GM18526 (cell line): Measurements from ENCODE around the gene TNKS1BP1.

Experiments
- POLR2A ChIP-seq: IDR thresholded peaks from 3 replicates; pipeline ENCODE4 v1.6.1; 2011; ENCODE audit not compliant: insufficient read length; ENCODE audit errors: extremely low read depth

Gene TNKS1BP1

DNA sequence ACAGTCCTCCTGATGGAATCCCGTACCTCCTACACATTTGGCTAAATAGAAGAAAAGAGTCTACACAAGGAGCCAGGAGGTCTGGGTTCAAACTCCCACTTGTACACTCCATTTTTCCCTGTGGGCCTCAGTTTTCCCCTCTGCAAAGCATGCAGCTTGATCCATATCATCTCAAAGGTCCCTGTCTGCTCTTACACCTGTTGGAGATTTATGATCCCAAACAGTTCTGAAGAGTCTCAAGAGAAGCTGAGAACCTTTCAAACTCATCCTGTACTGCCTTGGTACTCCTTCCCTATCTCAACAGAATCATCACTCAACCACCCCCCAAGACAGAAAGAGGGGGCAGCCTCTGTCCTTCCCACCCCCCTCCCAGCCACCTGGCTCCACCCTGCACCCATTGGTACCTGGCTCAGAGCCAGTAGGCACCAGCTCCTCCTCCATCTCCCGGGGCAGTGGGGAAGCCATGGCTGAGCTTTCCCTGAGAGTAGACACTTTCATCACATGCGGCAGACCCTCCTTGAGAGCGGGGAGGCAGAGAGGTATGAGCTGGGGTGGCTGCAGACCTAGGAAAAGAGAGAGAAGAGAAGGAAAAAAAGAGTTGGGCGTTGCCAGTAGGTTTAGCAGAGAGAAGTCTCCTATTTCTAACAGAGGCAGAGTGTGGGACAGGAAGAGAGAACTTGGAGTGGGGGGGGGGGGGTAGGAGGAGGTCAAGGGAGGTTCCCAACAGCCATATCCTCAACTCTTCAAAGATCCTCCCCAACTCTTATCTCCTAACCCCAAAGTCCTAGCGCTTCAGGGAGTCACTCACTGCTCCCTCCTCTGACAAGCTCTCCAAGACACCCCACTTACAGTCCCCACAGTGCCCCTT lies 3.1 kb downstream of the TNKS1BP1 start:
- TF ChIP-seq POLR2A: no peak

DNA sequence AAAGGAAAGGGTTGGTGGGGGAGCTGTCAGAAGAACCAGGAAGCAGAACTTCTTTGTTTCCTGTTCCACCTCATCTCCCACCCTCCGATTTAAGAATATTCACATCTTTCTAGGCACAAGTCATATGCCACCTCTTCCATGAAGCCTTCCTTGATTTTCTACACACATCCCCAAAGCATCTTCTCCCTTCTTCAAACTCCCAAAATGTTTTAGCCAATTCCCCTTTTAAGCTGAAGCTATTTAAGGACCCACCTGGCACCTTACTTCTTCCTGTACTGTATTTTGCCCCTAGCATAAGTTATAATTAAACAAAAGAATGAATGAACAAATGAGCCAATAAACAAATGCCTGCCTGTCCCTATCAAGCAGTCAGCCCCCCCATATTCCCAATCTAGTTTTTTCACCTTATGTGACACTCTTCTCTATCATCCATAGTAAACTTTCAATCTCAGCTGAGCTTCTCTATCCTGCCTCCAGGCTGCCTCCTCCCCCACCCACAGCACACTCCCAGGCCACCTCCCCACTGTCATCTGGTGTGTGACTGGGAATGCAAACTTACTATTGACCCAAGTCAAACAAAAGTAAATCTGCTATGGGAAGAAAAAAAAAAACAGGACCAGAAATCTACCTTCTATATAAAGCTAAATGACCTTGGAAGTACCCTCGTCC lies 3.9 kb downstream of the TNKS1BP1 start:
- TF ChIP-seq POLR2A: no peak

DNA sequence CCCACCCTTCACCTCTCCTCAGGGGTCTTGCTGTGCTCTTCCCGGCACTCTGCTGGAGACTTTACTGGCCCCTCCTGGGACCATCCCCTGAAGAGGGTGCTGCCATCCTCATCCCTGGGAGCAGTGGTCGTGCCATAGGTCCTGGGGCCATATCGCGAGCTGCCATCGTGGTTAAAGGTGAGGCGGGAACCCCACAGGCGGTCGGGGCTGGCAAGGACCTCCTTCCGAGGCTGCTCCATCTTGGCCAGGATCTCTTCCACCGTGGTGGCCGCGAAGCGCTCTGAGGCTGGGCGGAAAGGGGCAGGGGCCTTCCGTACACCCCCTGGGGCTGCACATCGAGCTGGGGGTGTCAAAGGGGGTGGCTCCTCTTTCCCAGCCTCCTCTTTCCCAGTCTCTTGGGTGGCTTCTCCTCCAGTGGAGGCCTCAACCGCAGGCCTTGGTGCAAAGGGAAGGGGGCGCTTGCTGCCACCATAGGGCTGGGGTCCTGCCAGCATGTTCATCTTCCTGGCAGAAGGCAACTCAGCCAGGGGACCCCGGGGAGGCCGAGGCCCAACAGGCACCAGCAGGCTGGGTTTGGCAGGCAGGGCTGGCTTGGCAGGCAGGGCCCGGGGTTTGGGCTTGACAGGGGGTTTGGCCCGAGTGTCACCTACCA lies 4.6 kb downstream of the TNKS1BP1 start:
- no peak for TF ChIP-seq POLR2A

DNA sequence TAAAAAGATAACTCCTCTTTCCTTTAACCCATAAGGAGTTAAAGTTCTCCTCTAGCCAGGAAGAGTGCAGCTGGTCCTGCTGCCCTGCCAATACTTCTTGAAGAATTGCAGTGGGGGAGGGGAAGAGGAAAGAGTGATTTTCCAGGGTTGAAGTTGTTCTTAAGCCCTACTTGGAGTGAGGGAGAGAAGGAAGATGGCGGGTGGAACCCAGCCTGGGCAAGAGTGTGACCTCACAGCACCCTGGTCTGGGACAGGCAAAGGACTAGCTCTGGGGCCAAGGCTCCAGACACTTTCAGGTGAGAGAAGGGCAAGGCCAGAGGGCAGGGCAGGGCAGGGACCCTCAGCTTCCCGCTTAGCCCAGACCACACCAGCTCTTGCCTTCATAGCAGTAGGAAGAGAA lies 6.6 kb downstream of the TNKS1BP1 start:
- TF ChIP-seq POLR2A: no peak

DNA sequence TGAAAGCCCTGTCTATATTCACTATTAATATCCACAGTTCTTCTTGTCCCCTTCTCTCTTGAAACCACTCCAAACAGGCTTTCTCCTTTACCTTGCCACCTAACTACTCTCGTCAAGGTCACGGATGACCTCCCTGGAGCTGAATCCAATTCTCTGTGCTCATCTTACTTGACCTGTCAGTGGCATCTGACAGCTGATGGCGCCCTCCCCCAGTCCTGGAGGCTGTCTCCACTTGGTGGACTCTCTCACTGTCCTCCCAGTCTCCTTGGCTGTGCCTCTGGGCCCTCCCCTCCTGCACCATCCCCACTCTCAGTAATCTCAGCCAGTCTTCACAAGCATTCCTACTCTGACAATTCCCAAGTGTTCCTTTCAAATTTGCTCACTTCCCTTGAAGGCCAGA lies 8.7 kb downstream of the TNKS1BP1 start:
- TF ChIP-seq POLR2A: no peak

DNA sequence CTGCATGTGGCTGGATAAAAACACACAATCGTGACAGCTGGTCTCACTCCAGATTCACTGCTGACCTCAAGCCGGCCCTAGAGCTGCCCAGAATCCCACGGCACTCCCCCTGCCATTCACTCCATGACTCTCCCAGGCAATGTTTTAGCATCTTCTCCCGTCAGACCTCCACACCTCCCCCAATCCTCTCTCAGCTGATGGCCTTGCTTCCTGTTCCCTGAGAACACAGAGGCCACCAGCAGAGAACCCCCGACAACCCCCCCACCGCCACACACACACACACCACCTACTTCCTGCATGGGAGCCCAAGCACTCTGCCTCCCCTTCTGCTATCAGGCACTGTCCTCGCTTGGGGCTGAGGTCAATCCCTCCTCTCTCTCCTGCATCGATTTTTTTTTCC lies 9.3 kb downstream of the TNKS1BP1 start:
- TF ChIP-seq POLR2A: no peak

DNA sequence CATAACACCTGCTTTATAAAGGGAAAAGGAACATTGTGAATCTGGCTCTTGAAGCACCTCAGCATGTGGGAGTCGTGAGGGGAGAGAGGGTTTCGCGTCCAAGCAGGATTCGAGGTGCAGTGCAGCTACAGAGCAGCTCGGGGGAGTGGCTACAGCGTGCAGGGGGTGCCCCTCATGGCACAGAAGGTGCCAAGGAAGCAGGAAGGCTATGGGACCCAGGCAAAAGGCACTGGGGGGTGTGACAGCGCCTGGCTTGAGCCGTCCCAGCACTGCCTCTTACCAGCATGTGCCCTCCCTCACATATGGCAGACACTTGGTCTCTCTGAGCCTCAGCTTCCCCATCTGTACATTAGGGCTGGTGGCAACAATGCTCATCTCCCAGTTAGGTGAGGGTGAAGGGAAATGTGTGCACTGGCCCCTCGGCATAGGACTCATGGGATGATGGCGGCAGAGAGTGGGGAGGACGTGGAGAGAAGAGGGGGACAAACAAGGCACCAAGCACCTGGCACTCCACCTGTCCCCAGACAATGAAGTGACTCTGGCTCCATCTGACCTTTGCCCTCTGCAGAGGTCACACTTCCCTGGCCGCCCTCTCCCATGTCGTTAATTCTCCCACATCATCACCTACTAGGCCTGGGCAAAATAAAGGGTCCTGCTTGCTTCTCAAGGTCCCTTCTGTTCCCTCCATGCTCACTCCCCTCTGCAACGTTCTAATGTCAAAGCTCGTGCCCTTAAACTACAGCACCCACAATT lies 10.4 kb downstream of the TNKS1BP1 start:
- no peak for TF ChIP-seq POLR2A

DNA sequence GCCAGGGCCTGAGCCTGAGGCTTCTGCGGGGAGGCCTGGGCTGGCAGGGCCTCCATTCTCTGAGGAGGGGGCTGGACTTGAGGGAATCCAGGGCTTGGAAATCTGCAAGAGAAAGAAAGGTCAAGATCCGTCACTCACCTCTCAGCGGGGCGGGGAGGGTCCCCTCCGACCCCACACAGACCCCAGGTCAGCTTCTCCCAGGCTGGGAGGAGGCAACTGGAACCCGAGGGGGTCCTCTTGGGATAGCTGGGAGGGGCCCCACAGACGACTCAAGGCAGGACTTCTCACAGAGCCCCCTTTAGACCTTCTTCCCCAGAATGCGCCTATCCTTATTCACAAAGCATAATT lies 11.0 kb downstream of the TNKS1BP1 start:
- no peak for TF ChIP-seq POLR2A

DNA sequence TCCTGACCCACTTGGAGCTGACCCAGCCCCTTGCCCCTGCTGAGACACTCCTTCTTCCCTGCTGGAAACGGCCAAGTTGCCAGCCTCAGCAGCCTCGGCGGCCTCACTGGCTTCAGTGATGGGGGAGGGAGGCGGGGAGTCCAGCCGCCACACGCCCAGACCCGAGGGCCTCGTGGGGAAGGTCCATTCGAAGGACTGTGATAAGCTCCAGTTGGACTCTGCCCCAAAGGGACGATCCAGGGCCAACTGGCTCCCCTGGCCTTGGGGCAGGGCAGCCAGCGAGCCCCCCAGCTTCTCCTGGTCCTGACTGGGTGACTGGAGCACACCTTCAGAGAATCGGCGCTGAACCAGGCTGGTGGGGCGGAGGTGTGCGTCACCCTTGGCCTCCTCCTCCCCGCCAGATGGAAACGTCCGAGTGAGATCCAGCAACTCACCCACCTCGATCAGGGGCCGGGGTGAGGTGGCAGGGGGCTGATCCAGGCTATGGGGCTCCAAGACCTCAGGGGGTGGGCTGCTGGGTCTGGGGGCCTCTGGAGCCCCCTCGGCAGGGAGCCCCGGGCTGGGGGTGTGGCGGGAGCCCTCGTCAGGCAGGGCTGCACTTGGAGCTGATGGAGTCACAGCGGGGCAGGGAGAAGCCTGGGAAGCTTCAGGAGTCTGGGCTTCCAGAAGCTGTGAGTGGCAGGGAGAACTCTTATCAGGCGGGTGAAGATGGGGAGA lies 11.5 kb downstream of the TNKS1BP1 start:
- no peak for TF ChIP-seq POLR2A

DNA sequence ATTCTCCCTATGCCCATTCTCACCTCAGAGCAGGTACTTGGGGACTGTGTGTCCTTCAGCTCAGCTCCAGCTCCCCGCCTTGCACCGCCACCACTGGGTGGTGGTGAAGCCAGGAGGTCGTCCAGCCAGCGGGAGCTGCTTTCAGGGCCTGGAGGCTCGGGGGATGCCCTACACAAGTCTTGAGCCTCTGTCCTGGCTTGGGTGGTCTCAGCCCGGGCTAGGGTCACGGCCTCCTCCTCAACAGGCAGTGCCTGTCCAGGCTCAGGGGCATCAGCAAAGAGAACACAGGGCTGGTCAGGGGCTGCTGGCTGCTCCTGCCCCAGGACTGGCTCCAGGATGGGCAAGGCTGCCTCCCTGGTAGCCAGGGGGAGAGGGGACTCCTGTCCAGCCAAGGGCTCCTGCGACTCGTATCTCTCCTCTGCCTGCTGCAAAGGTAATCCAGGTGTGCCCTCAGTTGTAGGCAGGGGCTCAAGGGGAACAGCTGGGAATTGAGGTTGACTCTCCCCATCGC lies 12.2 kb downstream of the TNKS1BP1 start:
- TF ChIP-seq POLR2A: no peak

DNA sequence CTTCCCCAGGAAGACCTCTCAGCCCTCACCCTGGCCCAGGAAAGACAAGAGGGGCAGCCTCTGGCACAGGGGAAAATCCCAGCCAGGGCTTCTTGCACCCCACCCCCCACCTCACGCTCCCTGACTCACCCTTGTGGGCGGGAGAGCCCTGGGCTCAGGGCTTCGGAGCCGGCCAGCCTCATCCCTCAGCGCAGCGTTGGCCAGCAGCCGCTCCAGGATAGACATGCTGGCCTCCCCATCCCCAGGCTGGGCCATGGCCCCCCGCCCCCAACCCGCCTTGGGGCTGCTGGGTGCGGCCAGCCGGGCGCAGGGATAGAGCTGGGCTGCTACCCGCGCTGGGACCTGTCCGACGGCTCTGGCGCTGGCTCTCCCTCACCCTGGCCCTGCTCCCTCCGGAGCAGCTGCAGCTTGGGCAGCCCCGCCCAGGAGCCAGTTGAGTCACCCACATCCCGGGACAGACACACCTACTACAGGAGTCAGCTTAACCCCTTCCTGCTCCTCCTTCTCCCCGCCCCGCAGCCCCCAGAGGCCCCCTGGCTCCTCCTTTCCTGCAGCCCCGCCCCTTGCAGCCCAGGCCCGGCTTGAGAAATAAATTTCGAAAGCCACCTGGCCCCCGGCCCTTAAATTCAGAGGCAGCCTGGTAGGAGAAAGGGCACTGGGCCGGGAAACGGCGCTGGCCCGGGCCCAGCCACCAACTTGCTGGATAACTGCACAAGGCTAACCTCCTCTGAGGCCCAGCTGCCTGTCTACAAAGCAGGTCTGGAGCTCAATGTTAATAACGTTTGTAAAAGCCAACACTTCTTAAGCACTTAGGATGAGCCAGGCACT lies 13.4 kb downstream of the TNKS1BP1 start:
- TF ChIP-seq POLR2A: no peak

DNA sequence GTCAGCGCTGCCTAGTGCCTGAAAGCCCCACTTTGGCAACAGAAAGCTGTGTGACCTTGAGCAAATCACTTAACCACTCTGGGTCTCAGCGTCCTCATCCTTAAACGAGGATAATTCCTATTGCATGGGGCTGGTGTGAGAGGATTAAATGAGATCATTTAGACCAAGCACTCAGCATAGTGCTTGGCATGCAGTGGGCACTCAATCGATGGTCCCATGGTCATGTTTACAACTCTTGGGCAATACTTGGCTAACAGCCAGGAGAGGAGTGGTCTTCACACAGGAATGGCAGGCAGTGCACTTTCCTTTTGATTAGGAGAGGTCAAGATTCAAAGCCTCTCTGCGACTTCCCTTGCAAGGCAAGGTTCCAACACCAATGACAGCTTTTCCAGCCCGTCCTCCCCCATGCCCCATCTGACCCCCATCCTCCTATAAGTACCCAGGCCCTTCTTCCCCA lies 14.1 kb downstream of the TNKS1BP1 start:
- TF ChIP-seq POLR2A: no peak

DNA sequence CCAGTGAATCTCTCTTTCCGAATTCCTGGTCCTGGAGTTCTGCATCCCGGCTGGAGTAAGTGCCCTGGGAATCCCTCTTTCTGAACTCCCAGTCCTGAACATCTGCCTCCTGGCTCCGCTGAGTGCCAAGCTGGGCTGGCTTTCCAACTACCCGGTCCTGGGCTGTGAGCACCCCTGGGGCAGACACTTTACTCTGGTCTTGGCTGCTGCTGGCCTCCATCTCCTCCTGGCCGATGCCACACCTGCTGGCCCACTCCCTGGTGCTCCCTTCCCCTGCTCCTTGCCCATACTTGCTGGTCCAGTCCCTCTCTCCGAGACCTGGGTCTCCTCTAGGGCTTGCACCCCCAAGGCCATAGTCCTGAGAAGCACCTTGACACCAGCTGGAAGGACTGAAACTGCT lies 14.7 kb downstream of the TNKS1BP1 start:
- no peak for TF ChIP-seq POLR2A
